ENCODE results near the gene GOLGA6A. TPM values are rescaled to one million over a fixed set of nuclear protein-coding genes. Genes with fewer than 3 reads are reported as not detected.

GOLGA6A gene
- total and polyA plus RNA-seq, 2 experiments from 2014 or later: not detected

DNA sequence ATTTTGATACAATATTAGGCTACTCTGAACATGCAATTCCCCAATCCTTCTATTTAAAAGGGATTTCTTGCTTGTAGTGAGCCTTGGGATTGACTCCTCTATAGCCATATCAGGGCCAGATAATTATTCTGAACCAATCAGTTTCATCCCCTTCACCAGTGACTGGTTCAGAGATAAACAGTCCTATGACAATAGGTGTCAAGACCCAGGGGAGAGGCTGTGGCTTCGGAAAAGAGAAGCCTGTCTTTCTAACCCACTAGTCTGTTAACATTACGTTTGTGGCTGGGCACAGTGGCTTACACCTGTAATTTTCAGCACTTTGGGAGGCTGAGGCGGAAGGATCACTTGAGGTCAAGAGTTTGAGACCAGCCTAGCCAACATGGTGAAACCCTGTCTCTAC is 41.8 kb upstream of the GOLGA6A start:
- H3K27me3 ChIP-seq: peaks cover 66% of the 10 kb centered on the region
- H3K79me2 ChIP-seq: no peaks in the 10 kb centered on the region
- H4K20me1 ChIP-seq (ENCODE audit: insufficient read depth, poor library complexity, severe bottlenecking): no peaks in the 10 kb centered on the region
- no peaks in the 10 kb centered on the region for H3K9me3 ChIP-seq (ENCODE audit: low read depth)
- no peak for TF ChIP-seq EZH2phosphoT487 (IDR thresholded peaks at IDR 0.05; ENCODE audit: low read depth, severe bottlenecking, unreplicated experiment)
- TF ChIP-seq, protein P1, sequence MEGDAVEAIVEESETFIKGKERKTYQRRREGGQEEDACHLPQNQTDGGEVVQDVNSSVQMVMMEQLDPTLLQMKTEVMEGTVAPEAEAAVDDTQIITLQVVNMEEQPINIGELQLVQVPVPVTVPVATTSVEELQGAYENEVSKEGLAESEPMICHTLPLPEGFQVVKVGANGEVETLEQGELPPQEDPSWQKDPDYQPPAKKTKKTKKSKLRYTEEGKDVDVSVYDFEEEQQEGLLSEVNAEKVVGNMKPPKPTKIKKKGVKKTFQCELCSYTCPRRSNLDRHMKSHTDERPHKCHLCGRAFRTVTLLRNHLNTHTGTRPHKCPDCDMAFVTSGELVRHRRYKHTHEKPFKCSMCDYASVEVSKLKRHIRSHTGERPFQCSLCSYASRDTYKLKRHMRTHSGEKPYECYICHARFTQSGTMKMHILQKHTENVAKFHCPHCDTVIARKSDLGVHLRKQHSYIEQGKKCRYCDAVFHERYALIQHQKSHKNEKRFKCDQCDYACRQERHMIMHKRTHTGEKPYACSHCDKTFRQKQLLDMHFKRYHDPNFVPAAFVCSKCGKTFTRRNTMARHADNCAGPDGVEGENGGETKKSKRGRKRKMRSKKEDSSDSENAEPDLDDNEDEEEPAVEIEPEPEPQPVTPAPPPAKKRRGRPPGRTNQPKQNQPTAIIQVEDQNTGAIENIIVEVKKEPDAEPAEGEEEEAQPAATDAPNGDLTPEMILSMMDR (IDR thresholded peaks at IDR 0.05; ENCODE audit: poor library complexity): no peak
- TF ChIP-seq EZH2 (IDR thresholded peaks at IDR 0.05; ENCODE audit: borderline replicate concordance): no peak
- 66% methylated on average over 3 of the region's 3 CpGs for WGBS (ENCODE audit: low lambda C conversion rate, missing lambda C conversion rate)
- H3K4me3 ChIP-seq: no peak overlapping the region
- no peak for DNase-seq (ENCODE audit: low spot score)
- no peaks in the 10 kb centered on the region for H3K9me2 ChIP-seq (replicated peaks; ENCODE audit: insufficient read depth)
- H2AFZ ChIP-seq: no peak overlapping the region
- H3K4me1 ChIP-seq (ENCODE audit: insufficient read depth): peaks cover 11% of the 10 kb centered on the region
- H3K27ac ChIP-seq: no peak overlapping the region
- no peaks in the 10 kb centered on the region for H3K36me3 ChIP-seq (replicated peaks; ENCODE audit: insufficient read depth, low read depth)
- H3K4me2 ChIP-seq: no peak overlapping the region

GRCh38 chr15:74123658-74124057 is 41.3 kb upstream of the GOLGA6A start:
- Histone ChIP-seq H3K4me2 (no peak overlapping the region), H3K27me3 (peaks cover 61% of the 10 kb centered on the region), H3K4me3 (no peak overlapping the region), H4K20me1 (ENCODE audit: insufficient read depth, poor library complexity, severe bottlenecking) (no peaks in the 10 kb centered on the region), H3K79me2 (no peaks in the 10 kb centered on the region), H3K27ac (no peak overlapping the region), H3K36me3 (replicated peaks; ENCODE audit: insufficient read depth, low read depth) (no peaks in the 10 kb centered on the region), H3K9me3 (ENCODE audit: low read depth) (no peaks in the 10 kb centered on the region), H3K9me2 (replicated peaks; ENCODE audit: insufficient read depth) (no peaks in the 10 kb centered on the region), H3K4me1 (ENCODE audit: insufficient read depth) (peaks cover 7% of the 10 kb centered on the region), H2AFZ (no peak overlapping the region)
- WGBS (ENCODE audit: low lambda C conversion rate, missing lambda C conversion rate): 89% methylated on average over 4 of the region's 4 CpGs
- DNase-seq (ENCODE audit: low spot score): no peak
- TF ChIP-seq, protein P1 (IDR thresholded peaks at IDR 0.05; ENCODE audit: poor library complexity): no peak
- no peak for TF ChIP-seq EZH2phosphoT487 (IDR thresholded peaks at IDR 0.05; ENCODE audit: low read depth, severe bottlenecking, unreplicated experiment)
- no peak for TF ChIP-seq EZH2 (IDR thresholded peaks at IDR 0.05; ENCODE audit: borderline replicate concordance)

- Histone ChIP-seq H3K36me3 (replicated peaks; ENCODE audit: insufficient read depth, low read depth) (no peaks in the 10 kb centered on the region), H3K27me3 (peaks cover 55% of the 10 kb centered on the region), H3K4me3 (no peak overlapping the region), H3K79me2 (no peaks in the 10 kb centered on the region), H3K4me1 (ENCODE audit: insufficient read depth) (peaks cover 5% of the 10 kb centered on the region), H3K9me3 (ENCODE audit: low read depth) (no peaks in the 10 kb centered on the region), H3K27ac (no peak overlapping the region), H3K9me2 (replicated peaks; ENCODE audit: insufficient read depth) (no peaks in the 10 kb centered on the region), H3K4me2 (no peak overlapping the region), H2AFZ (no peak overlapping the region), H4K20me1 (ENCODE audit: insufficient read depth, poor library complexity, severe bottlenecking) (no peaks in the 10 kb centered on the region)
- TF ChIP-seq EZH2phosphoT487 (IDR thresholded peaks at IDR 0.05; ENCODE audit: low read depth, severe bottlenecking, unreplicated experiment) (no peak), EZH2 (IDR thresholded peaks at IDR 0.05; ENCODE audit: borderline replicate concordance) (no peak)
- TF ChIP-seq, protein P1 (IDR thresholded peaks at IDR 0.05; ENCODE audit: poor library complexity): no peak
- 54% methylated on average over 4 of the region's 4 CpGs for WGBS (ENCODE audit: low lambda C conversion rate, missing lambda C conversion rate)
- no peak for DNase-seq (ENCODE audit: low spot score)
These were observed 40.7 kb upstream of the GOLGA6A start for GRCh38 chr15:74123131-74123429.
